H1 (cell line): ENCODE data around the gene ABCC2.

ENCODE experiments used
- SIN3A ChIP-seq, 2 experiments: IDR thresholded peaks in 1 of 2; conservative IDR thresholded peaks in 1 of 2; 2 replicates each; pipeline ENCODE4 v1.6.1; 2011 to 2012; ENCODE audit warnings: low read length in 2 of 2, improper control_type of control experiment in 1 of 2, low read depth in 1 of 2, mild to moderate bottlenecking in 1 of 2
- TF ChIP-seq, protein P1 (sequence below), 3 experiments: IDR thresholded peaks; 1 replicate in 2 of 3; 2 replicates in 1 of 3; pipeline versions ENCODE4 v1.5.1 to v1.6.1; 2011; ENCODE audit warnings: low read length in 3 of 3, mild to moderate bottlenecking in 3 of 3, inconsistent platforms in 2 of 3, low read depth in 1 of 3, moderate library complexity in 1 of 3; ENCODE audit not compliant: insufficient read depth in 1 of 3; ENCODE audit errors: control extremely low read depth in 1 of 3

DNA sequence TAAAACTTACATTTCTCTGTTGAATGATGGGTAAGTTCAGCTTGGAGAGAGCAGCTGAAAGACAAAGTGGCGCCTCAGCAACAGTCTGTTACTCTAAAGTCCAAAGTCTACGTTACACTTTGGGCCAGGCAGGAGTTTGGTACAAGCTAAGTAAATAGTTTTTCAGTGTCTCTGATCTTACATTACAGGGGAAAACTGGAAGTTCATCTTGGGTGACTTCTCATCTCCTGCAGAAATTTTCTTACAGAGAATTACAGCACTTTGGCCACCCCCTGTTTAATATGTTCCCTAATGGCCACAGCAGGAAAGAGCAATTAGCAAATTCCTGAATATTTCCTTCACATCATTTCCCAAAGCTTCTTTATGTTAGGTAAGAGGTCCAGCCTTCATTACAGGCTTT lies 67.1 kb downstream of the ABCC2 start:
- no peak for TF ChIP-seq SIN3A (conservative IDR thresholded peaks at IDR 0.05 in 1 of 2, IDR thresholded peaks at IDR 0.05 in 1 of 2; ENCODE audit: low read depth in 1 of 2, low read length in 2 of 2)
- TF ChIP-seq, protein P1, sequence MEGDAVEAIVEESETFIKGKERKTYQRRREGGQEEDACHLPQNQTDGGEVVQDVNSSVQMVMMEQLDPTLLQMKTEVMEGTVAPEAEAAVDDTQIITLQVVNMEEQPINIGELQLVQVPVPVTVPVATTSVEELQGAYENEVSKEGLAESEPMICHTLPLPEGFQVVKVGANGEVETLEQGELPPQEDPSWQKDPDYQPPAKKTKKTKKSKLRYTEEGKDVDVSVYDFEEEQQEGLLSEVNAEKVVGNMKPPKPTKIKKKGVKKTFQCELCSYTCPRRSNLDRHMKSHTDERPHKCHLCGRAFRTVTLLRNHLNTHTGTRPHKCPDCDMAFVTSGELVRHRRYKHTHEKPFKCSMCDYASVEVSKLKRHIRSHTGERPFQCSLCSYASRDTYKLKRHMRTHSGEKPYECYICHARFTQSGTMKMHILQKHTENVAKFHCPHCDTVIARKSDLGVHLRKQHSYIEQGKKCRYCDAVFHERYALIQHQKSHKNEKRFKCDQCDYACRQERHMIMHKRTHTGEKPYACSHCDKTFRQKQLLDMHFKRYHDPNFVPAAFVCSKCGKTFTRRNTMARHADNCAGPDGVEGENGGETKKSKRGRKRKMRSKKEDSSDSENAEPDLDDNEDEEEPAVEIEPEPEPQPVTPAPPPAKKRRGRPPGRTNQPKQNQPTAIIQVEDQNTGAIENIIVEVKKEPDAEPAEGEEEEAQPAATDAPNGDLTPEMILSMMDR (IDR thresholded peaks at IDR 0.05; ENCODE audit: control extremely low read depth in 1 of 3, insufficient read depth in 1 of 3, low read depth in 1 of 3, low read length in 3 of 3), result no peak
